HL-60 (cell line): ENCODE data around the gene LRP1B.

Experiments used
- CTCF ChIP-seq: IDR thresholded peaks from one replicate; pipeline ENCODE4 v1.5.1; 2011; ENCODE audit warnings: low read length, control low read depth, inconsistent platforms; ENCODE audit not compliant: insufficient read depth
- GABPA ChIP-seq: IDR thresholded peaks from 2 replicates; pipeline ENCODE4 v1.6.1; 2012; ENCODE audit warnings: low read depth
- POLR2AphosphoS5 ChIP-seq: IDR thresholded peaks from 2 replicates; pipeline ENCODE4 v1.6.1; 2012; ENCODE audit warnings: low read depth
- REST ChIP-seq: IDR thresholded peaks from 2 replicates; pipeline ENCODE4 v1.6.1; 2012; ENCODE audit warnings: low read depth; ENCODE audit not compliant: insufficient replicate concordance
- SPI1 ChIP-seq: IDR thresholded peaks from 2 replicates; pipeline ENCODE4 v1.6.1; 2012; ENCODE audit warnings: low read depth, mild to moderate bottlenecking, borderline replicate concordance

- TF ChIP-seq POLR2AphosphoS5 (no peak), CTCF (no peak), SPI1 (no peak), GABPA (no peak), REST (no peak)
These were observed 22.8 kb upstream of the LRP1B start for GRCh38 chr2:142153601-142154000.
